Testis (tissue), 2 donors: Measurements from ENCODE around the gene SESN3.

ENCODE experiments used
- CTCF ChIP-seq, 3 experiments: fragments of 450-650 bp in 2 of 3; fragments of 200-600 bp in 1 of 3; sonication (generic) in 1 of 3; IDR thresholded peaks; one replicate each; pipeline ENCODE4 v1.5.1; 2016 to 2019; ENCODE audit warnings: antibody characterized with exemption in 3 of 3, mild to moderate bottlenecking in 2 of 3, moderate library complexity in 1 of 3
- POLR2A ChIP-seq: fragments of 450-650 bp; IDR thresholded peaks from one replicate; pipeline ENCODE4 v1.6.1; 2017; ENCODE audit warnings: antibody characterized with exemption, mild to moderate bottlenecking, moderate library complexity

- TF ChIP-seq POLR2A (no peak), CTCF (IDR thresholded peaks at IDR 0.05) (no peak)
These were observed 14.0 kb upstream of the SESN3 start for GRCh38 chr11:95245038-95245437.
